HUDEP-2 (cell line): ENCODE data around the gene STH.

Experiments
- DNase-seq, 76 experiments: peaks; one replicate each; lab custom pipeline; 2025; ENCODE audit not compliant: unreplicated experiment in 76 of 76; lab: John Stamatoyannopoulos, UW

STH gene

DNA sequence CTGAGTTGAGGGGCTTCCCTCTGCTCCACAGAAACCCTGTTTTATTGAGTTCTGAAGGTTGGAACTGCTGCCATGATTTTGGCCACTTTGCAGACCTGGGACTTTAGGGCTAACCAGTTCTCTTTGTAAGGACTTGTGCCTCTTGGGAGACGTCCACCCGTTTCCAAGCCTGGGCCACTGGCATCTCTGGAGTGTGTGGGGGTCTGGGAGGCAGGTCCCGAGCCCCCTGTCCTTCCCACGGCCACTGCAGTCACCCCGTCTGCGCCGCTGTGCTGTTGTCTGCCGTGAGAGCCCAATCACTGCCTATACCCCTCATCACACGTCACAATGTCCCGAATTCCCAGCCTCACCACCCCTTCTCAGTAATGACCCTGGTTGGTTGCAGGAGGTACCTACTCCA, 26.0 kb downstream of the STH start:
- DNase-seq, result no peak

DNA sequence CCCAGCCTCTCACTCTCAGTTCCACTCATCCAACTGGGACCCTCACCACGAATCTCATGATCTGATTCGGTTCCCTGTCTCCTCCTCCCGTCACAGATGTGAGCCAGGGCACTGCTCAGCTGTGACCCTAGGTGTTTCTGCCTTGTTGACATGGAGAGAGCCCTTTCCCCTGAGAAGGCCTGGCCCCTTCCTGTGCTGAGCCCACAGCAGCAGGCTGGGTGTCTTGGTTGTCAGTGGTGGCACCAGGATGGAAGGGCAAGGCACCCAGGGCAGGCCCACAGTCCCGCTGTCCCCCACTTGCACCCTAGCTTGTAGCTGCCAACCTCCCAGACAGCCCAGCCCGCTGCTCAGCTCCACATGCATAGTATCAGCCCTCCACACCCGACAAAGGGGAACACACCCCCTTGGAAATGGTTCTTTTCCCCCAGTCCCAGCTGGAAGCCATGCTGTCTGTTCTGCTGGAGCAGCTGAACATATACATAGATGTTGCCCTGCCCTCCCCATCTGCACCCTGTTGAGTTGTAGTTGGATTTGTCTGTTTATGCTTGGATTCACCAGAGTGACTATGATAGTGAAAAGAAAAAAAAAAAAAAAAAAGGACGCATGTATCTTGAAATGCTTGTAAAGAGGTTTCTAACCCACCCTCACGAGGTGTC, 26.6 kb downstream of the STH start:
- no peak for DNase-seq

DNA sequence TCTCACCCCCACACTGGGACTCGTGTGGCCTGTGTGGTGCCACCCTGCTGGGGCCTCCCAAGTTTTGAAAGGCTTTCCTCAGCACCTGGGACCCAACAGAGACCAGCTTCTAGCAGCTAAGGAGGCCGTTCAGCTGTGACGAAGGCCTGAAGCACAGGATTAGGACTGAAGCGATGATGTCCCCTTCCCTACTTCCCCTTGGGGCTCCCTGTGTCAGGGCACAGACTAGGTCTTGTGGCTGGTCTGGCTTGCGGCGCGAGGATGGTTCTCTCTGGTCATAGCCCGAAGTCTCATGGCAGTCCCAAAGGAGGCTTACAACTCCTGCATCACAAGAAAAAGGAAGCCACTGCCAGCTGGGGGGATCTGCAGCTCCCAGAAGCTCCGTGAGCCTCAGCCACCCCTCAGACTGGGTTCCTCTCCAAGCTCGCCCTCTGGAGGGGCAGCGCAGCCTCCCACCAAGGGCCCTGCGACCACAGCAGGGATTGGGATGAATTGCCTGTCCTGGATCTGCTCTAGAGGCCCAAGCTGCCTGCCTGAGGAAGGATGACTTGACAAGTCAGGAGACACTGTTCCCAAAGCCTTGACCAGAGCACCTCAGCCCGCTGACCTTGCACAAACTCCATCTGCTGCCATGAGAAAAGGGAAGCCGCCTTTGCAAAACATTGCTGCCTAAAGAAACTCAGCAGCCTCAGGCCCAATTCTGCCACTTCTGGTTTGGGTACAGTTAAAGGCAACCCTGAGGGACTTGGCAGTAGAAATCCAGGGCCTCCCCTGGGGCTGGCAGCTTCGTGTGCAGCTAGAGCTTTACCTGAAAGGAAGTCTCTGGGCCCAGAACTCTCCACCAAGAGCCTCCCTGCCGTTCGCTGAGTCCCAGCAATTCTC, 27.4 kb downstream of the STH start:
- no peak for DNase-seq

DNA sequence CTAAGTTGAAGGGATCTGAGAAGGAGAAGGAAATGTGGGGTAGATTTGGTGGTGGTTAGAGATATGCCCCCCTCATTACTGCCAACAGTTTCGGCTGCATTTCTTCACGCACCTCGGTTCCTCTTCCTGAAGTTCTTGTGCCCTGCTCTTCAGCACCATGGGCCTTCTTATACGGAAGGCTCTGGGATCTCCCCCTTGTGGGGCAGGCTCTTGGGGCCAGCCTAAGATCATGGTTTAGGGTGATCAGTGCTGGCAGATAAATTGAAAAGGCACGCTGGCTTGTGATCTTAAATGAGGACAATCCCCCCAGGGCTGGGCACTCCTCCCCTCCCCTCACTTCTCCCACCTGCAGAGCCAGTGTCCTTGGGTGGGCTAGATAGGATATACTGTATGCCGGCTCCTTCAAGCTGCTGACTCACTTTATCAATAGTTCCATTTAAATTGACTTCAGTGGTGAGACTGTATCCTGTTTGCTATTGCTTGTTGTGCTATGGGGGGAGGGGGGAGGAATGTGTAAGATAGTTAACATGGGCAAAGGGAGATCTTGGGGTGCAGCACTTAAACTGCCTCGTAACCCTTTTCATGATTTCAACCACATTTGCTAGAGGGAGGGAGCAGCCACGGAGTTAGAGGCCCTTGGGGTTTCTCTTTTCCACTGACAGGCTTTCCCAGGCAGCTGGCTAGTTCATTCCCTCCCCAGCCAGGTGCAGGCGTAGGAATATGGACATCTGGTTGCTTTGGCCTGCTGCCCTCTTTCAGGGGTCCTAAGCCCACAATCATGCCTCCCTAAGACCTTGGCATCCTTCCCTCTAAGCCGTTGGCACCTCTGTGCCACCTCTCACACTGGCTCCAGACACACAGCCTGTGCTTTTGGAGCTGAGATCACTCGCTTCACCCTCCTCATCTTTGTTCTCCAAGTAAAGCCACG, 28.3 kb downstream of the STH start:
- DNase-seq, result no peak

DNA sequence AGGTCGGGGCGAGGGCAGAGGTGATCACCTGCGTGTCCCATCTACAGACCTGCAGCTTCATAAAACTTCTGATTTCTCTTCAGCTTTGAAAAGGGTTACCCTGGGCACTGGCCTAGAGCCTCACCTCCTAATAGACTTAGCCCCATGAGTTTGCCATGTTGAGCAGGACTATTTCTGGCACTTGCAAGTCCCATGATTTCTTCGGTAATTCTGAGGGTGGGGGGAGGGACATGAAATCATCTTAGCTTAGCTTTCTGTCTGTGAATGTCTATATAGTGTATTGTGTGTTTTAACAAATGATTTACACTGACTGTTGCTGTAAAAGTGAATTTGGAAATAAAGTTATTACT, 28.9 kb downstream of the STH start:
- no peak for DNase-seq

DNA sequence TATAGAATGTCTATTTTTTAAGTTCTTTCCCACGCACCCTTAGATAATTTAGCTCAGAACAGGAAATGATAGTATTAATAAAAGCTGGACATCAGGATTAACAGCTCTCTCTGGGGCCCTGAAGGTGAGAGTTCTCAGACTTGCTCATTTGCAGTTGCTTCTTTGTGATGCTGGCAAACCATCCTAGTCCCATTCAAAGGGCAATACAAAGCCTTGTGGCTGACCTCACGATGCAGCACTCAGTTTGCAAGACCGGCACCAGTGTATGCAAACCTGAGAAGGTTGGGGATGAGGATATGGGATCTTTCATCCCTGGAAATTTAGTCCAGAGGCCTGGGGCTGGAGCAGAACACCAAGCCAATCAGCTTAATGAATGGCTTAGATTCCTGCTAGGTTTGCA, 29.3 kb downstream of the STH start:
- DNase-seq, result no peak

DNA sequence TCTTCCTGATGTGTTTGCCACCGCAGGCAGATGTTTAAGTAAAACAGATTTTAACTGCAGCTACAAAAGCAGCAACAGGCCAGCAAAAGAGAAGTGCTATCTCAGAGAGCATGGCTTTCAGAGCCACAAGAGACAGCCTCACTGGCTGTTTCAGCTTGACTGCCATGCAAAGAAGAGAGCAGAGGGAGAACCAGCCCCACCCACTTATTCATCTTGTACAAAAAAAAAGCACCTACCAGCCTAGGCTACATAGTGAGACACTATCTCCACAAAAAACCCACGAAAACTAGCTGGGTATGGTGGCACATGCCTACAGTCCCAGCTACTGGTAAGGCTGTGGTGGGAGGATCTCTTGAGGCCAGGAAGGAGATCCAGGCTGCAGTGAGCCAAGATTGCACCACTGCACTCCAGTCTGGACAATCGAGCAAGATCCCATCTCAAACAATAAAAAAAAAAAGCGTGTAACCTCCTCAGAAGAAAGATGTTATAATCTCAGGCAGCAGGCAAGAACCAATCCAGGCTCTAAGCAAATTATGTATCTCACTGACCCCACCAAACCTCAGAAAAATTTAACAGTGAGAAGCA, 30.0 kb downstream of the STH start:
- peak in 1 of 76 experiments; percentile 8 for DNase-seq

DNA sequence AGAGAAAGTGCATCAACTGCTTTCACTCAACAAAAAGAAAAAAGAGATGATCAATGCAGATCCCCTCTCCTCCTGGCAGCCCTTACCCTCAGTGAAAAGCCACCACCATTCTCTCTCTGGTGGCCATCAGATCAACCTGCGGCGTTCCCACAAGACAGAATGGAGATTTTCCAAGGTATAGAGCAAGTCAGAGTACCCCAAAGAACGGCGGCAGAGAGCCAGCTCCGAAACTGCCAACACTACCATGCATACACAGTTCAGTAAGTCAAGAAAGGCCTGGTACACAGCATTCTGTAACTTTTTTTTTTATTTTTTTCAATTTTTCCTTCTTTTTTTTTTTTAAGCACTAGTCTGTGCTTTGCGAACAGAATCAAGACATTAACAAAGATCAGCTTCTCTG, 30.6 kb downstream of the STH start:
- no peak for DNase-seq

DNA sequence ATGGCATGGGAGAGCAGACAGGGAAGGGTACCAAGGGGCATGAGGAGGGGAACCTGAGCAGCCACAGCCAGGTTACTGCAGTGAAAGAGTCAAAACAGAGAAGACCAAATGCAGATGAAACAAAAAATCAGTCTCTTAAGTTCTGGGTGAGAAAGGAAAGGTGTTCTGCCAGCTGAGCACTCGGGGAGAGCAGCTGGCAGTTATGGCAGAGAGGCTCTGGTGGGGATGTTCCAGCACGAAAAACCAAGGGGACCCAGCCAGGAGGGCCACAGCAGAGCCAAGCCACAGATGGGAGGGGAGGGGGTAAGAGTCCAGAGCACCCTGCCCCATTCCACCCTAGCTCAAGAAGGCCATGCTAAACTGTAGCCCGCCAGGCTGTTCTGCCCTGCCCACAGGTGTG, 31.7 kb downstream of the STH start:
- DNase-seq, result no peak

DNA sequence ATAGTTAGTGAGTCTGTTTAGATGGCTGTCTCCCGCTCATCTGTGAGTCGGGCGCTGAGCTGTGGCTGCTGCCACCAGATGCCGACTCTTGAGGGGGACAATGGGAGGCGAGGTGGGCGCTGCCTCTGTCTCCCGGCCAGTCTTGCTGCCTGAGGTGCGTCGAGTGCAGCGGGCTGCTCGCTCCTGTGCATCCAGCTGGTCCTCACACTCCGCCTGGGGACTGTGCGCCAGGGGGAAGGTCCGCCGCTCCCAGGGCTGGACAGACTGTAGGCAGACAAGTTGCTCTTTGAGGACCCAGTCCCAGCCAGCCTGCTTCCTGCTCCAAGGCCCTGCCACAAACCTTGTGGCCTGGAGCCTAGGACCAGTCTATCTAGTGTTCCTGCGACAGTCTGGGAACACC, 32.4 kb downstream of the STH start:
- DNase-seq, result no peak

DNA sequence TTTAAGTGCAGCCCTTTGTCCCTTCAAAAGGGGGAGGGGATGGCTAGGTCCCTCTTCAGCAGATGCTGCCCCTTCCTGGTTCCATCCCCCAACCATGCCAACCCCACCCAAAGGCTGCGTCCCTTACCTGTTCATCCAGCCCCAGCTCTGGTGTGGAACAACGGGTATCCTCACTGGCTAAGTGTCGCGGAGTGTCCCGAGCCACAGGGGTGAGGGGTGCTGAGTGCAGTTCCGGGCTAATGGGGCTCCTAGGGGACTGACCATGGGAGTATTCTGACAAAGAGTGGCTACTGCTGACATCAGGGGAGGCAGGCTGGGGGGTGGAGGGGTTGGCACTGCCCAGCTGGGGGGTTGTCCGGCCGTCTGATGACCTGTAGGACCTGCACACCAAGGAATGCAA, 32.9 kb downstream of the STH start:
- no peak for DNase-seq

DNA sequence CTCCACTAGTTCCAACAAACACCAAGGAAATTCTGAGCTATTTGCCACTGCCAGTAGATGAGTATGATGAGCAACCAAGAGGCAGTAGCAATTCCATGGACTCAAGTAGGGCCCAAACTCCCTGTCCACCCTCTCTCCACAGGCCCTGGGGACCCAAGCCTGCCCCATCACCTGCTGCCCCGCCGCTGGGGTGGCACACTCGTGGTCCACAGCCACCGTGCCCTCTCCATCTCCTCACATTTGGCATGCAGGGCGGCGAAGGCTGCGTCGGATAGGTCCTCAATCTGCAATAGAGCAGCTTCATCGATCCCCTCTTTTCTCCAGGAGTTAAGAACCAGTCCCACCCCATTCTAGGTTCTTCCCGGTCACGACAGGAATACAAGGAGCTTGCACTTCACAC, 33.9 kb downstream of the STH start:
- no peak for DNase-seq

DNA sequence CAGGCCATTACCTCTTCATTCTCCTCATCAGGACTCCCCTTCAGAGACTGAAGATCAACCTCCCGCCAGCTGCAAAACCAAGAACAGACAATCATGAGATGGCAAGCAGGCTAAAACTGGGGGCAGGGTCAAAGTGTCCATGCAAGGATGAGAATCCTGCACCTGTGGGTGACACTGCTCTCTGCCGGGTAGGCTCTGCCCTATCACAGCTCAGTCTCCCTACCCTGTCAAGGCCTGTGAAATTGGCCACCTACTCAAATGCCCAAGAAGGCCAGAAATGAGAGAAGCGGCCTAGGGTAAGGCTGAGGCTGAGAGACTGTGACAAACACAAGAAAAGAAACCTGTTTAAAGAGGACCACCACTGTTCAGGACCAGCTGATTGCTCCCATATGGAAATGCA, 34.3 kb downstream of the STH start:
- DNase-seq, result no peak

DNA sequence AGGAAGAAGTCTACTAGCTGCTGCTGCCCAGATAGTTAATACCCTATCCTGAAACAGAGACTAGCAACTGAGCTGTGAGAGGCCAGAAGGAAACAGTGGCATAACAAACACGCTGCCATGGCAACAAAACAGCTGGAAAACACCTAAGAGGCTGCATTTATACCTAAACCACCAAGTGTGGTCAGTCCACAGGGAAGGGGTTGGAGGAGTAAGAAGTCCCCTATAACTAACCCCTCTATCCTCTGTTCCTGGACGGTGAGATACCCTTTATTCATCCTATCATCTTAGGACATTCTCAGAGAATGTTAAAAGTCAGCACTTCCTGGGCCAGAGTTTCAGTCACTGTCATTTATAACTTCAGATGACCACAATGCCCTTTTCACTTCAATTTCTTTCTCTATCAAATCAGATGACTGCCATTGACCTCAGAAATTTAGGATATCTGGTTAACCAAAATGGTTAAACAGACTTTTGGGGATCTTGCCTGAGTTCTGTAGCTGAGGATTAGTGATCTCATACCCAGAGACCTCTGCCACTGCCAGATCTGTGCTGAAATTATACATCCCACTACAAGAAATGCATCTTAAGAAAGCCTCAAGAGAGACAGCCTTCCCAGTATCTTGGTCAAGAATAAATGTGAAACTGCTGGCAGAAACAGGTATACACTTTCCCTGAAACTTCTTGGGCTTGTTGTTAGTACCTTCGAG, 36.2 kb downstream of the STH start:
- DNase-seq, result no peak

DNA sequence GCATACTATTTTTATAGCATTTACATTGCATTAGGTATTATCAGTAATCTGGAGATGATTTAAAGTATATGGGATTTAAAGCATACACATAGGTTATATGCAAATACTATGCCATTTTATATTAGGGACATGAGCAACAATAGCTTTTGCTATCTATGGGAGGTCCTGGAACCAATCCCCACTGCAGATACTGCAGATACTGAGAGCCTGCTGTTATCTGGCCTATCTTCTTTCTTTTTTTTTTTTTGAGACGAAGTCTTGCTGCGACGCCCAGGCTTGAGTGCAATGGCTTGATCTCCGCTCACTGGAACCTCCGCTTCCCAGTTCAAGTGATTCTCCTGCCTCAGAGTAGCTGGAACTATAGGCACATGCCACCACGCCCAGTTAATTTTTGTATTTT, 37.4 kb downstream of the STH start:
- no peak for DNase-seq

DNA sequence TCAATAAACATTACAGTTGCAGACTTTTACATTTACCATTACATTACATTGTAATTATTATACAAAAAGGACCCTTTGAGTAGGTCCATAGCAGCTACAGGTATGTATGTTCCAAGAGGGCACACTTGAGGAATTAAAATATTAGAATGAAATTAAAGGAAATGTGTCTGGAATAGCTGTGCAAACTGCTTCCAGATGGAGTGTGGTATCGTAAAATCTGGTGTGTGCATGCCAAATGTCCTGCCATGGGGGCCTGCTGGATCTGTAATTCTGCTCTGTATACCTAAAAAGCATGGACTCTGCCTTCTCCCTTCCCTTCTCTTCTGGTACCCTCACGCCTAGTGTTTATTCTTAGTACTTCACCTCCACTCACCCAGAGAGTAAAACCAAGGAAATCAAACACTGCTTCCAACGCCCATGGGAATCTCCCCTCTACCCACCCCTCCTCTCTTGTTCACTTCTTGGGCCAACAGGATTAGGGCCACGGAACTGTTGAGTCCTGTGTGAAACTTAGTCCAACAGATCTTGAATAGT, 38.7 kb downstream of the STH start:
- no peak for DNase-seq

DNA sequence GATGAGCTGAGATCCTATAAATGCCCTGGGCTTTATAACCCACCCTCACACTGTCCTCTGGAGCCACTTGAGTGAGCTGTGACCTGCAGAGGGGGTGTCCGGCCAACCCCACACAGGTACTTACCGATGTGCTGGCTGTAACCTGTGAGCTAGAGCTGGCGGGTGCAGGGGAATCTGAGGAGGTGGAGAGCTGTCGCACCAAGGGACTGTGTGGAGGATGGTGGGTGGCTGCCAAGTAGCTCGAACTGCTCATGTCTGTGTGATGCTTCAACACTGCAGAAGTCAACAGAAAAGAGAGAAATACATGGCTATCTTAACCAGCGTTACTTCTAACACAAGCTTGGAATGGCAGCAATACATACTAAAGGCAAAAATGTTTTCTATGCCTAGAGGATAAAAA, 39.4 kb downstream of the STH start:
- DNase-seq, result no peak

DNA sequence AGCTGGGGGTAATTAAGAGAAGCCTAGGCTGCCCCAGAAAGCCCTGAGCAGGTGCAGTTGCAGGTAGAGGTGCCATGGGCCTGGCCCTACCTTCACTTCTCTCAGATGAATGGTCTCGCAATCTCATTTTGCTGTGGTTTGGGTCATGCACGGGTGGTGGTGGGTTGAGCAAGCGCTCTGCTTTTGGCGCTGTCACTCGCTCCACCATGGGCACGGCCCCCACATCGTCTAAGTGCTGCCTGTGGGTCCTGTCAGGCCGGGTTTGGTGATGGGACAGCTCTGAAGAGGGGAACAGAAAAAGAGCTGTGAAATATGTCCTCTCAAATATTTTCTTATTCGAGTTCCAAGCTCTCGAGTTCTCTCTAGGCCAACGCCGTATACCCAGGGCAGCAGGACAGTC, 39.9 kb downstream of the STH start:
- no peak for DNase-seq

DNA sequence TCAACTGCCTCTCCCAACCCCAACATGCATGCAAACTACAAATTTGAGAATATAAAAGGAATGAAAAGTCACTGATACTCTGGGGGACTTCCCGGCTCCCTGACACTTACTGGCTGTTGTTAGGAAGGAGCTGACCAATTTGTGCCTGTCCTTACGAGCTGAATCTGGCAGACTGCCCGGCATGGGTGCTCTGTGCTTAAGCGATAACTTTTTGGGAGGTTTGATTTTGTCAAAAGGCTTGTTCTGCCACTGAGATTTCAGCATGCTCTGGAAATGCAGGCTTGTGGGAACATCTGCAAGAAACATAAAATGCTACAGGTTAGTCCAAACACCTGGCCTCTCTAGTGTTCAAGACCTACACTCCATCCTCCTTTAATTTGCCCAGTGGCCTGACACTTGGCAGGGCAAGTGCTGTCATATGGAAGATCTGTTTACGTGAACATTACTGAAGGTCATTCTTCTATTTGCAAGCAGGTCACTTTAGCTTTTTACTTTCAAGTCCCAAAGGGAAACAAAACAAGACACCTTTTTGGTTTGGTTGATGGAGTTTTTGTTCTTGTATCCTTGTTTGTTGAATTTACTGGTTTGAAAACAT, 40.6 kb downstream of the STH start:
- peak in 47 of 76 experiments; percentile 4 to 64 (median 29) for DNase-seq

DNA sequence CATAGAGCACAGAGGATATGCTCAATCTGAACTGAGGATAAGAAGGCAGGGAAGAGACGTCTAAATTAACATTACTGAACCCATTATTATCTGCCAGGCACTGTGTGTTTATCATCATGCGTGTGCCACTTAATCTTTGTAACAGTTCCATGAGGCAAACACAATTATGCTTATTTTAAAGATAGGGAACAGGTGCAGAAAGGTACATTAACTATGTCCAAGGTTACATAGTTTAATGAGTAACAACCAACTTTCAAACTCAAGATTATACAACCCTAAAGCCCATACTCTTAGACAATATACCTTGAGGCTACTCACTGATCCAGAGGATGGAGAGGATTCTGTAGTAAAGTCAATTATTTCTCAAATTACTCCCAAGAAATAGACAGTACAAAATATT, 43.2 kb downstream of the STH start:
- DNase-seq, result no peak
